HUES48 (cell line): ENCODE data around the gene FAM72D.
"Not testable (repeated sequence)": the region's sequence is repeated elsewhere in the genome, so short reads cannot be mapped to it uniquely, and the experiment has no call there.

Experiments used
- H3K27ac ChIP-seq: one replicate; pipeline ENCODE4 v1.7.0; 2013; ENCODE audit warnings: low read depth, low read length, inconsistent platforms
- H3K27me3 ChIP-seq: 2 replicates; pipeline ENCODE4 v1.6.1; 2013; ENCODE audit warnings: mild to moderate bottlenecking, low read length; ENCODE audit not compliant: control insufficient read depth, insufficient read depth
- H3K36me3 ChIP-seq: 2 replicates; pipeline ENCODE4 v1.6.1; 2013; ENCODE audit warnings: low read length; ENCODE audit not compliant: control insufficient read depth, insufficient read depth
- H3K4me1 ChIP-seq: 2 replicates; pipeline ENCODE4 v1.6.1; 2013; ENCODE audit warnings: mild to moderate bottlenecking, low read length; ENCODE audit not compliant: control insufficient read depth, insufficient read depth
- H3K4me3 ChIP-seq: 2 replicates; pipeline ENCODE4 v1.5.1; 2013; ENCODE audit warnings: mild to moderate bottlenecking, low read depth, low read length
- H3K9ac ChIP-seq: 2 replicates; pipeline ENCODE4 v1.6.1; 2013; ENCODE audit warnings: mild to moderate bottlenecking, low read depth, low read length, moderate library complexity
- H3K9me3 ChIP-seq: 2 replicates; pipeline ENCODE4 v1.6.1; 2013; ENCODE audit warnings: low read length; ENCODE audit not compliant: control insufficient read depth, insufficient read depth

The FAM72D gene

GRCh38 chr1:145094655-145095211 lies 1.0 kb upstream of the FAM72D start:
- H3K27ac ChIP-seq, H3K9ac ChIP-seq, H3K27me3 ChIP-seq, H3K36me3 ChIP-seq, H3K9me3 ChIP-seq, H3K4me1 ChIP-seq: not testable (repeated sequence)
- peak overlapping the region; percentile 54; the same call in 1 of the 2 replicates for H3K4me3 ChIP-seq

DNA sequence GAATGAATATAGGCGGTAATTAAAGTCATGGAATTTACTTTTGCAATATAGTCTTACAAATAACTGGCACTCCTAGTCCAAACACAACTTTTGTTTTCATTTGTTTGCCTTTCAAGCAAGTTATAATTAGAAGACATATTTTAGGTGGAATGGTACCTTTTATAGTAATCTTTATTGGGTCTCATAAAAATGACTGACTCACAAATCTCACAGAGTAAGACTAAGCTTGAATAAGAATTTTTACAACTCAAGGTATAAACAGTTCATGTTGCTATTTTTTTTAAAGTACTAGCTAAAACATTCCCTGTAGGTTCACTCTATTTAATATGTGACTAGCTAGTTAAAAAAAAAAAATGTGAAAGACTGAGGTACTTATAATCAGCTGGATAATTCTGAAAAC lies 6.0 kb downstream of the FAM72D start:
- H3K36me3 ChIP-seq, H3K9me3 ChIP-seq, H3K9ac ChIP-seq, H3K27ac ChIP-seq, H3K4me3 ChIP-seq, H3K27me3 ChIP-seq, H3K4me1 ChIP-seq: not testable (repeated sequence)

DNA sequence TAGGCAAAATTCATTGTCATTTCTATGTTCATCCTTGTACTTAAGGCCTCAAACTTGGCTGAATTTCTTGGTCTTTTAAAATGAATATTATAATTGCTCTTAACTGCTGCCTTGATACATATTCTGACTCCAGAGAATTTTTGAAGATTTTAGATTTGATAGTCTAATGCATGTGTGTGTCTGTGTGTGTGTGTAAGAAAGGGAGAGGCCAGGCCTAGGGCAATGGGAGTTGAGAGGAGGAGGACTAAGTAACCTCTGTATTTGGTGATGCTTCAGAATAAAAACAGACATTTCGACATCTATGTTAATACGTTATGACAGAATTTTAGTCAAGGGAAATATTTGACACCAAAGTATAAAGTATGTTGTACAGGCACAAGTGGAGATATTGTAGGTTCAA lies 7.5 kb downstream of the FAM72D start:
- not testable (repeated sequence) for H3K4me1 ChIP-seq, H3K36me3 ChIP-seq, H3K4me3 ChIP-seq, H3K27ac ChIP-seq, H3K9ac ChIP-seq, H3K27me3 ChIP-seq, H3K9me3 ChIP-seq

DNA sequence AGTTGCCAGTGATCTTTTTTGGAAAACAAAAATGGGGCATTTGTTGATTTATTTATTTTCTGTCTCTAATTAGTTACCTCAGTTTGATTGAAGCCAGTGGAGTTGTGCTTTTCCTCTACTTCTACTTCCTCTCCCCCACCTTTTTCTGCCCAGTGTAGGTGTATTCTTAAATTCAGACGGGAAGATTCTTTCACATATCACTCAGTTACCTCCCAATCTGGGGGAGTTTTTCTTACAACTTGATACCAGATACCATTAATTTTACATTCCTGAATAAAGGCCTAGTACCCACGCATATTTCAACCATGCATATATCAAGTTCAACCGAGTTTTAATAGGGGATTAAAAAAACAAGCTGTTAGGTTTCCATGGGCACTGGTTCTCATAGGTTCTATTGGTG lies 15.9 kb downstream of the FAM72D start:
- H3K4me3 ChIP-seq, H3K27ac ChIP-seq, H3K4me1 ChIP-seq, H3K27me3 ChIP-seq, H3K36me3 ChIP-seq, H3K9ac ChIP-seq, H3K9me3 ChIP-seq: not testable (repeated sequence)

GRCh38 chr1:145112703-145113102 lies 16.9 kb downstream of the FAM72D start:
- not testable (repeated sequence) for H3K4me3 ChIP-seq, H3K27ac ChIP-seq, H3K9me3 ChIP-seq, H3K27me3 ChIP-seq, H3K9ac ChIP-seq, H3K4me1 ChIP-seq, H3K36me3 ChIP-seq

GRCh38 chr1:145114560-145115057 lies 18.8 kb downstream of the FAM72D start:
- not testable (repeated sequence) for H3K4me3 ChIP-seq, H3K9ac ChIP-seq, H3K27ac ChIP-seq, H3K27me3 ChIP-seq, H3K9me3 ChIP-seq, H3K4me1 ChIP-seq, H3K36me3 ChIP-seq

DNA sequence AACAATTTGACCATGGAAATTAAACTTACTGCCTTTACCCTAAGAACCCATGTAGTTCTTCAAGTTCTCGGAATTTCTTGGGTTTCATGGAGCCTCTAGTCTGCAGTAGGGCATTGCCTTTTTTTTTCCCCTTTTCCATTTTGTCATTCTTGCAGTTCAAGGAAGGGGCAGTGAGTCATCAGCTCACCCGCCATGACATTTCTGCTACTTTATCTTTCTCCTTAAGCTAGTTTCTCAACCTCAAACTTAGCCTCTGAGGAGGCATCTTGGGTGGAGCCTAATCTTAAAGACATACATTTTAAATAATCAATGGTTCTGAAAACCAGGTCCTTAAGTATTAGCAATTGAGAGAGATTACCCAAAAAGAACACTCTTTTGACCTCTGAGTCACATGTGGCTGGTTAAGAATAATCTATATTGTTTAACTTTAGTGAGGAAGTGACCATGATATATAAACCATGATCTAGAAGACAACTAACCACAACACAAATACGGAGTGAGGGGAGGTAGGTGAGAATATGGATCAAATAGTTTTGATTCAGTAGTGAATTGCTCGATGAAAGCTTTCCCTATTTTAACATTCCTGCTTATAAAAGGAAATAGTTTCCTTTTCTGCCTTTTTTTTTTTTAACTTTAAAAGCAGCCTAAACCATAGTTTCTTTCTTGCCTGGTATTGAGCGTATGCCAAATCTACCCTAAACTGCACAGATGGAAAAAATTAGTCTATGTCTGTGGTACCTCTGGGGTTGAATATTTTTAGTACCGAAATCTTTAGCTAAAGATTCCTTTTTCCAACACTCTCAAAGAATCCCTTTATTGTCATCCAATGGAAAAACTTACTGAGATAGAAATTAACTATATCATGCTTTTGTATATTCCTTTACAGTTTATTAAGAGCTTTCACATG lies 20.1 kb downstream of the FAM72D start:
- not testable (repeated sequence) for H3K4me1 ChIP-seq, H3K36me3 ChIP-seq, H3K27ac ChIP-seq, H3K27me3 ChIP-seq, H3K4me3 ChIP-seq, H3K9ac ChIP-seq, H3K9me3 ChIP-seq

DNA sequence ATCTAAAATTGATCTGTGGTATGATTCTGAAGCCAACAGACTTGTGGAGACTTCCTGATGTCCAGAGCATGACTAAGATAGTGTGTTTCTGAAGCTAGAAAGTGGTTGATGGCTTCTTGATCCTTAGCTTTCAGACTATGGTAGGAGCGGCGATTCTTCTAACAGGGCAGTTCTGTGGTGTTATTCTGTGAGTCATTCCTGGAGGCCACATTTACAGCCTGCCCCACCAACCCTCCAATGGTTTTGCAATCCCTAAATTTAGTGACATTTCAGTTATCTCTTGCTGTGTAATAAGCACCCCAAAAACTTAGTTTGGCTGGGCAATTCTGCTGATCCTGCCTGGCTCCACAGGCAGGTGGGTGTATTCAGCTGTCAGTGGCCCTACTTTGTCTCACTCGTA lies 24.1 kb downstream of the FAM72D start:
- H3K27ac ChIP-seq, H3K9me3 ChIP-seq, H3K4me1 ChIP-seq, H3K9ac ChIP-seq, H3K36me3 ChIP-seq, H3K27me3 ChIP-seq, H3K4me3 ChIP-seq: not testable (repeated sequence)

- not testable (repeated sequence) for H3K9ac ChIP-seq, H3K9me3 ChIP-seq, H3K4me3 ChIP-seq, H3K4me1 ChIP-seq, H3K36me3 ChIP-seq, H3K27ac ChIP-seq, H3K27me3 ChIP-seq
These were observed 26.7 kb downstream of the FAM72D start for GRCh38 chr1:145122344-145123061.

DNA sequence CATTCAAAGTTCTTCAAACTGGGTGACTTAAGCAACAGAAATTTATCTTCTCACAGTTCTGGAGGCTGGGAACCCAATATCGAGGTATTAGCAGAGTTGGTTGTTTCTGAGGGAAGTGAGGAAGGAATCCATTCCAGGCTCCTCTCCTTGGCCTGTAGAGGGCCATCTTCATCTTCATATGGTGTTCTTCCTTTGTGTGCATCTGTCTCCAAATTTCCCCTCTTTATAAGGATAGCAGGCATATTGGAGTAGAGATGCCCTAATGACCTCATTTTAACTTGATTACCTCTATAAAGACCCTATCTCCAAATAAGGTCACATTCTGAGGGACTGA lies 27.3 kb downstream of the FAM72D start:
- H3K4me1 ChIP-seq, H3K27me3 ChIP-seq, H3K36me3 ChIP-seq, H3K27ac ChIP-seq, H3K9me3 ChIP-seq, H3K9ac ChIP-seq, H3K4me3 ChIP-seq: not testable (repeated sequence)

DNA sequence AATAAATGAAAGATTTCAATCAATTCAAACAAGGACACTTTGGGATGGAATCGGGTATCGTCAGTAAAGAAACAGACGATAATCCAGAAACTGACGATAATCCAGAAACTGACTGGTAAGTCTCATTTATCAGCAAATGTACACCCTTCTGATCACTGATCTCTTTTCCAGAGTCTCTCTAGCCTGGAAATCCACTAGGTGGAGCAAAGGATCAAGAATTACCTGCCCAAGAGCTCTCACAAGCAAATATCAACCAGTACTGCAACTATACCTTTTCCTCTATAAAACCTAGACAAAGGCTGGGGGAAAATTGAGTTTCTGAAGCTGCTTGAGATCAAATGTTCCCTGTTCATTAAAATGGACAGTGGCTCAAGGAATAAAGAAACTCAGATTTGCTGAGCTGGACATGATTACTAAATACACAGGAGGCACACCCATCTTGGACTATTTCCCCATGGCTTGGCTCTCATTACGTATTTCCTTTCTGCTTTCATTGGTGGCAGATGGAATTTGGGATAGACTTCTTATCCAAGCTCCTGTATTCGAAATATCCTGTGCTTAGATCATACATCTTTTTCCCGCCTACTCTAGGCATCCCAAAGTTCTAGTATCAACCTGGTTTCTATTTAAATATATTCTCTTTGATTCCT lies 28.3 kb downstream of the FAM72D start:
- not testable (repeated sequence) for H3K4me1 ChIP-seq, H3K27me3 ChIP-seq, H3K4me3 ChIP-seq, H3K27ac ChIP-seq, H3K9ac ChIP-seq, H3K9me3 ChIP-seq, H3K36me3 ChIP-seq
